IMR-90 (cell line): ENCODE data around the gene ADGRG4. TPM values are rescaled to one million over a fixed set of nuclear protein-coding genes. Genes with fewer than 3 reads are reported as not detected.

ENCODE experiments used
- ATAC-seq: fragments of 200-7000 bp; cut with Tn5 transposase; 2 replicates; pipeline ENCODE4 v1.9.1; 2020; ENCODE audit warnings: low read depth, mild to moderate bottlenecking, moderate library complexity
- BruUV-seq: library from RNA; stranded (reverse); fragments of 400-500 nt; replicated peaks from 2 replicates; lab custom pipeline; 2021; lab: Mats Ljungman, UMichigan
- CTCF ChIA-PET: fragments of 300-600 bp; formaldehyde crosslinking; extraction: SDS; loops from one replicate; lab custom pipeline; 2021; ENCODE audit warnings: antibody characterized with exemption; lab: Yijun Ruan, JAX
- POLR2A ChIA-PET: fragments of 300-600 bp; sonication (Branson Sonifier 250); formaldehyde crosslinking; loops from one replicate; lab custom pipeline; 2022; ENCODE audit warnings: antibody characterized with exemption; ENCODE audit not compliant: unreplicated experiment; lab: Charles Lee
- DNase-seq: peaks from one replicate; pipeline ENCODE4 v3.0.0; 2013
- H2AFZ ChIP-seq: replicated peaks from 2 replicates; pipeline ENCODE3; 2013; ENCODE audit warnings: low read length, mild to moderate bottlenecking; ENCODE audit not compliant: poor library complexity
- H2AK5ac ChIP-seq: 2 replicates; pipeline ENCODE4 v1.6.1; 2013; ENCODE audit warnings: low read depth, low read length, inconsistent platforms
- H2AK9ac ChIP-seq: replicated peaks from 2 replicates; pipeline ENCODE3; 2013; ENCODE audit warnings: mild to moderate bottlenecking, low read depth, low read length, moderate library complexity; ENCODE audit not compliant: poor library complexity
- H2BK120ac ChIP-seq: 2 replicates; pipeline ENCODE4 v1.6.1; 2013; ENCODE audit warnings: low read depth, low read length, inconsistent platforms
- H2BK15ac ChIP-seq: 3 replicates; pipeline ENCODE4 v1.6.1; 2013; ENCODE audit warnings: low read depth, low read length, inconsistent platforms
- H2BK20ac ChIP-seq: 2 replicates; pipeline ENCODE4 v1.6.1; 2013; ENCODE audit warnings: low read depth, mild to moderate bottlenecking, inconsistent platforms, low read length, moderate library complexity
- H2BK5ac ChIP-seq: 2 replicates; pipeline ENCODE4 v1.6.1; 2013; ENCODE audit warnings: mild to moderate bottlenecking, low read depth, low read length, inconsistent platforms; ENCODE audit not compliant: poor library complexity, severe bottlenecking
- H3K14ac ChIP-seq: replicated peaks from 2 replicates; pipeline ENCODE4 v1.6.1; 2013; ENCODE audit warnings: low read depth, low read length, inconsistent platforms
- H3K18ac ChIP-seq: 2 replicates; pipeline ENCODE4 v1.6.1; 2013; ENCODE audit warnings: low read depth, low read length, control low read depth
- H3K23ac ChIP-seq: 2 replicates; pipeline ENCODE4 v1.6.1; 2013; ENCODE audit warnings: low read depth, low read length, inconsistent platforms
- H3K27ac ChIP-seq: 2 replicates; pipeline ENCODE4 v1.5.1; 2013; ENCODE audit warnings: mild to moderate bottlenecking, control low read depth, low read length; ENCODE audit not compliant: insufficient read depth
- H3K27me3 ChIP-seq: 2 replicates; pipeline ENCODE4 v1.6.1; 2013; ENCODE audit warnings: low read length; ENCODE audit not compliant: control insufficient read depth, insufficient read depth
- H3K36me3 ChIP-seq: 2 replicates; pipeline ENCODE4 v1.6.1; 2013; ENCODE audit warnings: low read length, mixed read lengths; ENCODE audit not compliant: control insufficient read depth, insufficient read depth
- H3K4ac ChIP-seq: 2 replicates; pipeline ENCODE4 v1.6.1; 2013; ENCODE audit warnings: low read depth, low read length, inconsistent platforms
- H3K4me1 ChIP-seq: 2 replicates; pipeline ENCODE4 v1.6.1; 2013; ENCODE audit warnings: low read length, mixed read lengths; ENCODE audit not compliant: control insufficient read depth, insufficient read depth
- H3K4me2 ChIP-seq: 2 replicates; pipeline ENCODE4 v1.6.1; 2013; ENCODE audit warnings: low read depth, mild to moderate bottlenecking, control low read depth, low read length, moderate library complexity
- H3K4me3 ChIP-seq: 2 replicates; pipeline ENCODE4 v1.5.1; 2013; ENCODE audit warnings: low read depth, mild to moderate bottlenecking, control low read depth, low read length, moderate library complexity; ENCODE audit not compliant: insufficient read depth
- H3K56ac ChIP-seq: 2 replicates; pipeline ENCODE4 v1.6.1; 2013; ENCODE audit warnings: low read length, inconsistent platforms; ENCODE audit not compliant: insufficient read depth; ENCODE audit errors: extremely low read depth
- H3K79me1 ChIP-seq, 2 experiments: 2 replicates each; pipeline ENCODE4 v1.6.1; 2013; ENCODE audit warnings: low read length in 2 of 2, inconsistent platforms in 1 of 2, low read depth in 1 of 2
- H3K9ac ChIP-seq: 2 replicates; pipeline ENCODE4 v1.6.1; 2013; ENCODE audit warnings: low read depth, low read length, control low read depth
- H3K9me1 ChIP-seq: 2 replicates; pipeline ENCODE4 v1.6.1; 2013; ENCODE audit warnings: low read length, inconsistent platforms; ENCODE audit not compliant: insufficient read depth
- H3K9me3 ChIP-seq: 2 replicates; pipeline ENCODE4 v1.6.1; 2013; ENCODE audit warnings: low read length; ENCODE audit not compliant: control insufficient read depth, insufficient read depth
- H4K20me1 ChIP-seq: 2 replicates; pipeline ENCODE4 v1.6.1; 2013; ENCODE audit warnings: low read length, inconsistent platforms; ENCODE audit not compliant: insufficient read depth
- H4K5ac ChIP-seq: 2 replicates; pipeline ENCODE4 v1.6.1; 2013; ENCODE audit warnings: mild to moderate bottlenecking, low read depth, low read length, control low read depth
- H4K8ac ChIP-seq, 2 experiments: 2 replicates each; pipeline ENCODE4 v1.6.1; 2013; ENCODE audit warnings: low read depth in 2 of 2, low read length in 2 of 2, control low read depth in 1 of 2, inconsistent platforms in 1 of 2
- H4K91ac ChIP-seq: 2 replicates; pipeline ENCODE4 v1.6.1; 2013; ENCODE audit warnings: low read depth, low read length, inconsistent platforms; ENCODE audit not compliant: insufficient read depth
- BHLHE40 ChIP-seq: fragments of 150-350 bp; IDR thresholded peaks from 2 replicates; pipeline ENCODE4 v1.6.1; 2016; ENCODE audit warnings: mild to moderate bottlenecking, low read depth, low read length
- CEBPB ChIP-seq: IDR thresholded peaks from 2 replicates; pipeline ENCODE4 v1.6.1; 2012; ENCODE audit warnings: low read depth, low read length, improper control_type of control experiment
- CHD1 ChIP-seq: IDR thresholded peaks from 2 replicates; pipeline ENCODE4 v1.6.1; 2012; ENCODE audit warnings: low read depth, low read length, improper control_type of control experiment
- FOS ChIP-seq: fragments of 150-350 bp; IDR thresholded peaks from 2 replicates; pipeline ENCODE4 v1.6.1; 2016; ENCODE audit warnings: low read depth, low read length
- USF2 ChIP-seq: fragments of 150-350 bp; IDR thresholded peaks from 2 replicates; pipeline ENCODE4 v1.6.1; 2017; ENCODE audit warnings: mild to moderate bottlenecking, antibody characterized with exemption, low read length, low read depth
- WGBS, 2 experiments: methylation state at CpG; one replicate each; pipeline versions ENCODE4 v1.1.5 to v1.1.7; 2013; ENCODE audit warnings: missing lambda C conversion rate in 2 of 2; ENCODE audit not compliant: insufficient read length in 1 of 2; ENCODE audit errors: extremely low coverage in 2 of 2; 5-methylcytosine and 5-hydroxymethylcytosine counted together
- dilution Hi-C: fragments of 300-500 bp; cut with HindIII; formaldehyde crosslinking; loops from one replicate; pipeline ENCODE4 v1.14.3; 2018; ENCODE audit warnings: low sequenced_read_pairs; ENCODE audit not compliant: unreplicated experiment
- in situ Hi-C: fragments of 300-500 bp; cut with MboI; formaldehyde crosslinking; loops from 3 replicates; pipeline ENCODE4 v1.14.3; 2019; ENCODE audit warnings: low sequenced_read_pairs, inconsistent platforms, mixed read lengths
- intact Hi-C: fragments of 100-400 bp; cut with micrococcal nuclease; formaldehyde crosslinking; loops from 2 replicates; pipeline ENCODE4 v1.10.0; 2022
- polyA plus RNA-seq, 3 experiments: library from polyadenylated mRNA; depleted of rRNA; stranded (reverse); fragments of >200 nt; gene quantifications; 2 replicates each; pipeline ENCODE4 v1.2.3, GENCODE V29; 2012; ENCODE audit warnings: low replicate concordance in 1 of 3
- total RNA-seq: library from RNA; depleted of rRNA; stranded (reverse); fragments of >200 nt; gene quantifications from 2 replicates; pipeline ENCODE4 v1.2.3, GENCODE V29; 2012

Gene ADGRG4
- total and polyA plus RNA-seq, 2 of the 4 experiments (the other 2 are of a cell fraction), result under 0.01 TPM; not detected in 1

- no peak overlapping the region for H2BK15ac ChIP-seq
- no peak for DNase-seq
- H2AK9ac ChIP-seq, result no peak overlapping the region
- no peak overlapping the region for H3K4me2 ChIP-seq
- no peak overlapping the region for H2BK5ac ChIP-seq
- no peak overlapping the region for H3K27ac ChIP-seq
- H4K91ac ChIP-seq, result no peak overlapping the region
- H4K20me1 ChIP-seq, result no peaks in the 10 kb centered on the region
- CTCF ChIA-PET, result no interaction called here
- no peak overlapping the region for H3K56ac ChIP-seq
- TF ChIP-seq CEBPB, result no peak
- no peak for TF ChIP-seq CHD1
- TF ChIP-seq FOS, result no peak
- TF ChIP-seq USF2, result no peak
- TF ChIP-seq BHLHE40, result no peak
- H3K9me3 ChIP-seq, result no peaks in the 10 kb centered on the region
- H3K23ac ChIP-seq, result no peak overlapping the region
- no peak overlapping the region for H3K14ac ChIP-seq
- BruUV-seq, result no TSS peak
- POLR2A ChIA-PET, result no interaction called here
- H4K8ac ChIP-seq, result no peak overlapping the region
- no peaks in the 10 kb centered on the region for H3K9me1 ChIP-seq
- H2AFZ ChIP-seq, result no peak overlapping the region
- no peak overlapping the region for H3K9ac ChIP-seq
- H3K18ac ChIP-seq, result no peak overlapping the region
- H2BK120ac ChIP-seq, result no peak overlapping the region
- intact Hi-C loops (no loop called here), dilution Hi-C loops (no loop called here), in situ Hi-C loops (no loop called here)
- no peak overlapping the region for H3K4me3 ChIP-seq
- no peaks in the 10 kb centered on the region for H3K36me3 ChIP-seq
- H3K79me1 ChIP-seq, result no peaks in the 10 kb centered on the region
- H3K4ac ChIP-seq, result no peak overlapping the region
- whole genome bisulfite sequencing, 2 experiments, result no CpG with 5 or more reads among the region's 1 CpG
- H2AK5ac ChIP-seq, result no peak overlapping the region
- H3K4me1 ChIP-seq, result no peaks in the 10 kb centered on the region
- no peak overlapping the region for H4K5ac ChIP-seq
- no peak overlapping the region for H2BK20ac ChIP-seq
- 0 out of 2 replicates have a peak, but pooled peaks cover 1% of the 10 kb centered on the region for H3K27me3 ChIP-seq
- no peak for ATAC-seq
These were observed 153.0 kb downstream of the ADGRG4 start for GRCh38 chrX:136453771-136454170.
